Measurements from ENCODE around the gene EFCAB8. TPM values are rescaled to one million over a fixed set of nuclear protein-coding genes. Genes with fewer than 3 reads are reported as not detected.

Gene EFCAB8
- total RNA-seq, 1 experiment from 2014 or later = not detected

DNA sequence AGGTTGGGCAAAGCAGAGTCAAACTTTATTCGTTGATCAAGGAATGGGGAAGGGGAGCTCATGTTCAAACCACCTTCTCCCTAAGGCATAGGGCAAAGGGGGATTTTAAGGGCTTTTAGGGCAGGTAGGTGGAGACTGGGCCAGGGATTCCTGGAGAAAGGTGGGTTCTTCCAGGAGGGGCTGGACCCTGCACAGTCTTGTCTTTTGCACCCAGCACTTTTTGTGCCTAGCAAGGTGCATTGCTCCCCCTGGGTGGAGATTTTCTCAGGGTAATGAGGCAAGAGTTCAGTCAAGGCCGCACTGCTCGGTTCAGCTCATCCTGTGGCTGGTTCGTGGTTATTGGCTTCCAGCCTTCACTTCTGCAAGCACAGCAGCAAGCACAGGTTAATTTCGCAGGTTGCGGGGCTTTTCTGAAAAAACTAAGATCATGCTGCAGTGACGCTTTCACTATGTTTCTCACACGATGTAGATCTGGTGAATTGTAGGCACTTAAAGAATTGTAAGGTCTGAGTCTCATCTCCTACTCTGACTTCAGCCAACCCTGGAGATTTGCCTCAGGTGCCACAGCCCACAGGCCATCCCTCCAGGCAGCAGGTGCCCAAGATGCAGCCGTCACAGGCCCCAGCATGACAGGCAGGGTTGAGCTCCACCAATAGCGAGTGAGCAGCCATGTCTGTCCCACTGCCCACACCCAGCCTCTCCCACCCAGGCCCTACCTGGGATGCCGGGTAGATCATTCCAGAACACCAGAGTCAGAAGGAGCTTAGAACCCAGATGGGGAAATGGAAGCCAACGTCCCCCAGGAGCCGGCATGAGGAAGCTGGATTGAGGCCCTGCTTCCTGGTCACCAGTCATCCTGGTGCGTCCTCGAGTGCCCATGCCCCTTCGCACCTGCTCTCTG, 108.4 kb downstream of the EFCAB8 start:
- BruUV-seq (replicated peaks) = no TSS peak
- ChIA-PET POLR2A (ENCODE audit: unreplicated experiment) (interaction anchor here (0.5 kb wide), 1 partner anchor 19 kb away, joined by 4 read pairs; no protein-coding TSS in a partner anchor), CTCF (no interaction called here)

DNA sequence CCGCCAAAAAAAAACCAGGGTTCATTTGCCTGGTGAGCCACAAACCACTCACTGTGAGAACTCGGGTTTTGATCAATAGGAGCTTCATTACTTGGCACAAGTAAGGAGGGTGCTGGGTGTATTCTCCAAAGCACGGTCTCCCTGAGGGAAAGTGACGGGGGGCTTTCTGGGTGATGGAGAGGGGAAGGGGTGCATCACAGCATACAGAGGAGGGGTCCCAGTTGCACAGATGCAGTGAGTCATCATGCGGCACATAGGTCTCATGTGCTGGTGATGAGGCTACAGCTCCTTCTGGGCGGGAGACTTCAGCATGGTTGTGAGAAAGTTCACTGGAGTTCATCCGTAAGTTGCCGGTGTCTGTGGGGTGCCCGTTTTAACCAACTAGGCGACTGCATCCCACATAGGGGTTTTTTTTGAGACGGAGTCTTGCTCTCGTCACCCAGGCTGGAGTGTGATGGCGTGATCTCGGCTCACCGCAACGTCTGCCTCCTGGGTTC, 109.3 kb downstream of the EFCAB8 start:
- Histone ChIP-seq H2AFZ (ENCODE audit: low read length) (no peak overlapping the region), H3K79me2 (ENCODE audit: low read length) (no peaks in the 10 kb centered on the region), H3K27me3 (ENCODE audit: low read length) (peaks cover 55% of the 10 kb centered on the region), H3F3A (ENCODE audit: low read length, unreplicated experiment) (no peaks in the 10 kb centered on the region), H3K9me3 (ENCODE audit: low read length) (no peaks in the 10 kb centered on the region), H3K36me3 (ENCODE audit: low read depth, low read length) (no peaks in the 10 kb centered on the region), H3K4me2 (ENCODE audit: low read length) (no peak overlapping the region), H3K4me3 (ENCODE audit: low read length) (no peak overlapping the region), H3K4me1 (ENCODE audit: insufficient read depth, low read length) (no peaks in the 10 kb centered on the region), H3K9me2 (replicated peaks; ENCODE audit: low read length) (no peaks in the 10 kb centered on the region), H3K27ac (ENCODE audit: low read length) (no peak overlapping the region), H4K20me1 (ENCODE audit: low read length) (no peaks in the 10 kb centered on the region), H3K9ac (ENCODE audit: low read length) (no peak overlapping the region)
- TF ChIP-seq EZH2 (IDR thresholded peaks at IDR 0.05; ENCODE audit: low read length, unreplicated experiment) (no peak), EZH2phosphoT487 (IDR thresholded peaks at IDR 0.05; ENCODE audit: borderline replicate concordance, low read length) (no peak)
- TF ChIP-seq, protein P1, sequence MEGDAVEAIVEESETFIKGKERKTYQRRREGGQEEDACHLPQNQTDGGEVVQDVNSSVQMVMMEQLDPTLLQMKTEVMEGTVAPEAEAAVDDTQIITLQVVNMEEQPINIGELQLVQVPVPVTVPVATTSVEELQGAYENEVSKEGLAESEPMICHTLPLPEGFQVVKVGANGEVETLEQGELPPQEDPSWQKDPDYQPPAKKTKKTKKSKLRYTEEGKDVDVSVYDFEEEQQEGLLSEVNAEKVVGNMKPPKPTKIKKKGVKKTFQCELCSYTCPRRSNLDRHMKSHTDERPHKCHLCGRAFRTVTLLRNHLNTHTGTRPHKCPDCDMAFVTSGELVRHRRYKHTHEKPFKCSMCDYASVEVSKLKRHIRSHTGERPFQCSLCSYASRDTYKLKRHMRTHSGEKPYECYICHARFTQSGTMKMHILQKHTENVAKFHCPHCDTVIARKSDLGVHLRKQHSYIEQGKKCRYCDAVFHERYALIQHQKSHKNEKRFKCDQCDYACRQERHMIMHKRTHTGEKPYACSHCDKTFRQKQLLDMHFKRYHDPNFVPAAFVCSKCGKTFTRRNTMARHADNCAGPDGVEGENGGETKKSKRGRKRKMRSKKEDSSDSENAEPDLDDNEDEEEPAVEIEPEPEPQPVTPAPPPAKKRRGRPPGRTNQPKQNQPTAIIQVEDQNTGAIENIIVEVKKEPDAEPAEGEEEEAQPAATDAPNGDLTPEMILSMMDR (conservative IDR thresholded peaks at IDR 0.05; ENCODE audit: low read depth, low read length) = no peak
- POLR2A ChIA-PET (ENCODE audit: unreplicated experiment) = no interaction called here
- DNase-seq = no peak
- BruUV-seq (replicated peaks) = no TSS peak
- intact Hi-C loops (cut with micrococcal nuclease) = no loop called here
- CTCF ChIA-PET = no interaction called here
- ATAC-seq = no peak

More for the DNA sequence above, 108.4 kb downstream of the EFCAB8 start:
- Histone ChIP-seq H3K27ac (ENCODE audit: low read length) (no peak overlapping the region), H2AFZ (ENCODE audit: low read length) (no peak overlapping the region), H3K9me2 (replicated peaks; ENCODE audit: low read length) (no peaks in the 10 kb centered on the region), H4K20me1 (ENCODE audit: low read length) (no peaks in the 10 kb centered on the region), H3F3A (ENCODE audit: low read length, unreplicated experiment) (no peaks in the 10 kb centered on the region), H3K36me3 (ENCODE audit: low read depth, low read length) (no peaks in the 10 kb centered on the region), H3K4me3 (ENCODE audit: low read length) (no peak overlapping the region), H3K9ac (ENCODE audit: low read length) (no peak overlapping the region), H3K9me3 (ENCODE audit: low read length) (no peaks in the 10 kb centered on the region), H3K27me3 (ENCODE audit: low read length) (peaks cover 58% of the 10 kb centered on the region), H3K4me2 (ENCODE audit: low read length) (no peak overlapping the region), H3K79me2 (ENCODE audit: low read length) (no peaks in the 10 kb centered on the region), H3K4me1 (ENCODE audit: insufficient read depth, low read length) (no peaks in the 10 kb centered on the region)
- ATAC-seq (no peak), DNase-seq (no peak)
- TF ChIP-seq, protein P1 (conservative IDR thresholded peaks at IDR 0.05; ENCODE audit: low read depth, low read length) = no peak
- TF ChIP-seq EZH2phosphoT487 (IDR thresholded peaks at IDR 0.05; ENCODE audit: borderline replicate concordance, low read length) = no peak
- TF ChIP-seq EZH2 (IDR thresholded peaks at IDR 0.05; ENCODE audit: low read length, unreplicated experiment) = no peak
- intact Hi-C loops (cut with micrococcal nuclease) = no loop called here
